ENCODE results near the gene UBE2M. TPM values are rescaled to one million over a fixed set of nuclear protein-coding genes. Genes with fewer than 3 reads are reported as not detected.
"Not testable (repeated sequence)": the region's sequence is repeated elsewhere in the genome, so short reads cannot be mapped to it uniquely, and the experiment has no call there.

UBE2M gene
- 92.8 and 95.9 TPM in 2 replicates for total RNA-seq

- intact Hi-C loops (cut with micrococcal nuclease) = no loop called here
Measured at GRCh38 chr19:58558066-58558622, at the start of gene UBE2M. TSS of gene UBE2M (minus strand) at chr19:58558611. CDS start at chr19:58558381, 230 bp downstream.

GRCh38 chr19:58607213-58607612 lies 48.8 kb upstream of the UBE2M start:
- intact Hi-C loops (cut with micrococcal nuclease) = not testable (repeated sequence)

- intact Hi-C loops (cut with micrococcal nuclease) = not testable (repeated sequence)
Measured at GRCh38 chr19:58606251-58606896, 48.0 kb upstream of the UBE2M start.

- intact Hi-C loops (cut with micrococcal nuclease) = no loop called here
Measured at GRCh38 chr19:58586133-58586765, 27.8 kb upstream of the UBE2M start.

- intact Hi-C loops (cut with micrococcal nuclease) = no loop called here
Measured at GRCh38 chr19:58585442-58586132, 27.2 kb upstream of the UBE2M start.

GRCh38 chr19:58584498-58585441 lies 26.4 kb upstream of the UBE2M start:
- intact Hi-C loops (cut with micrococcal nuclease) = no loop called here

- intact Hi-C loops (cut with micrococcal nuclease) = no loop called here
Measured at GRCh38 chr19:58582985-58583384, 24.6 kb upstream of the UBE2M start.

- intact Hi-C loops (cut with micrococcal nuclease) = loop anchor here (1.0 kb wide), 2 partner anchors 61 to 67 kb away; no protein-coding TSS in a partner anchor
Measured at GRCh38 chr19:58581227-58582141, 23.1 kb upstream of the UBE2M start.

- intact Hi-C loops (cut with micrococcal nuclease) = no loop called here
Measured at GRCh38 chr19:58579473-58580142, 21.2 kb upstream of the UBE2M start.

GRCh38 chr19:58578012-58578925 lies 19.9 kb upstream of the UBE2M start:
- intact Hi-C loops (cut with micrococcal nuclease) = no loop called here

GRCh38 chr19:58577581-58577980 lies 19.2 kb upstream of the UBE2M start:
- intact Hi-C loops (cut with micrococcal nuclease) = not testable (repeated sequence)

GRCh38 chr19:58575183-58576041 lies 17.0 kb upstream of the UBE2M start:
- intact Hi-C loops (cut with micrococcal nuclease) = no loop called here

GRCh38 chr19:58573658-58574164 lies 15.3 kb upstream of the UBE2M start:
- intact Hi-C loops (cut with micrococcal nuclease) = loop anchor here (1.0 kb wide), 6 partner anchors 14 to 192 kb away; partner anchors contain the start of genes TRIM28, ZBTB45, ZNF132 and ZNF324

- intact Hi-C loops (cut with micrococcal nuclease) = loop anchor here (1.0 kb wide), 6 partner anchors 14 to 192 kb away; partner anchors contain the start of genes TRIM28, ZBTB45, ZNF132 and ZNF324
Measured at GRCh38 chr19:58572818-58573657, 14.6 kb upstream of the UBE2M start, which contains the start of gene MZF1. TSS of gene MZF1 (minus strand) at chr19:58573335. CDS start at chr19:58571389, 1,946 bp downstream.

- intact Hi-C loops (cut with micrococcal nuclease) = no loop called here
Measured at GRCh38 chr19:58572026-58572817, 13.8 kb upstream of the UBE2M start.

Data from T-helper 2 cell treated with Interferon-gamma antibody and Interleukin-4, amounts not matched to agents 100 ng/mL and 5 ng/mL, for 36 hours (primary cell).